Ureter (tissue), 1 donor: ENCODE data around the gene COL17A1. TPM values are rescaled to one million over a fixed set of nuclear protein-coding genes. Genes with fewer than 3 reads are reported as not detected.
A peak's percentile ranks its signal among the peaks of the same experiment; 100 is the strongest.

Source experiments
- DNase-seq: peaks from one replicate; pipeline ENCODE4 v3.0.0-alpha.2; 2020; ENCODE audit warnings: low spot score
- total RNA-seq: library from RNA; stranded (reverse); gene quantifications from one replicate; pipeline ENCODE4 v1.2.4, GENCODE V29; 2023
- donor health status: DM: yes; HTN: yes; CAD: no.

COL17A1 gene
- 18.5 TPM for total RNA-seq

GRCh38 chr10:104085801-104086400, at the start of gene COL17A1:
COL17A1 (minus strand) TSS chr10:104085880; CDS start chr10:104080673, 5,207 bp downstream.
- DNase-seq: no peak

- no peak for DNase-seq
Observed at GRCh38 chr10:104130041-104130440, 44.4 kb upstream of the COL17A1 start.

DNA sequence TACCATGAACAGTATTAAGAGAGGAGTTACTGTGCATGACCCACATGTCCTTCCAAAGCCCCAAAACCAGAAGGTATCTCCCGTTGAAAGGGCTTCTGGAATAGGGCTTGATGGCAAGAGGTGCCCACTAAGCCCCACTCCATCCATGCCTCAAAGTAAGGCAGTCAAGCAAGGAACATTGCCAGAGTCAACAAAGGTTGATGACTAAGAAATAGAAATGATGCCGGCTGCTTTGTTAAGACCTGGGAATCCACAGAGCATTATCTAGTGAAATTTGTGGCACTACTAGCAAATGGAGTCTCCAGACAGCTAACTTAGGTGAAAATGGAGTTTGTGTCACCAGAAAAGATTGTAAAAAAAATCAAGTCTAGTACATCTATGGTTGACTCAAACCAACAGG, 42.5 kb upstream of the COL17A1 start:
- DNase-seq: no peak

DNA sequence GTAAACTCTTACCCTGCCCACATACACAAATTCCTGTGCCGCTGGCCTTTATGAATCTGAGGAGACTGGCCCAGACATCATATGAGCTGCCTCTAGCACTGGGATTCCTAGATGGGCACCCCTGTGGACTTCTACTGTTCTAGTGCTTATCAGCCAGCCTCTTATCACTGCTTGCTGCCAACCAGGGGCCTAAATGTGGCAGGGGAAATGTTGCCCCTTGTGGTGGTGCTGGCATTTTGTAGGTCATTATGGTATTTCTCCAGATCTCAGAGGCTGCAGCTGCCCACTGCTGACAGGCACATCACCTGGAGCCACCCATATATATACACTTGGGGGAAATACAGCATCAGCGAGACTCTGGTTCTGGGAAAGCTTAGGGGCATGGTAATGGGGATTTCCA, 41.7 kb upstream of the COL17A1 start:
- DNase-seq: no peak

GRCh38 chr10:104123397-104123796, 37.7 kb upstream of the COL17A1 start:
- DNase-seq: no peak

- no peak for DNase-seq
Observed at GRCh38 chr10:104122225-104123107, 36.8 kb upstream of the COL17A1 start.

DNA sequence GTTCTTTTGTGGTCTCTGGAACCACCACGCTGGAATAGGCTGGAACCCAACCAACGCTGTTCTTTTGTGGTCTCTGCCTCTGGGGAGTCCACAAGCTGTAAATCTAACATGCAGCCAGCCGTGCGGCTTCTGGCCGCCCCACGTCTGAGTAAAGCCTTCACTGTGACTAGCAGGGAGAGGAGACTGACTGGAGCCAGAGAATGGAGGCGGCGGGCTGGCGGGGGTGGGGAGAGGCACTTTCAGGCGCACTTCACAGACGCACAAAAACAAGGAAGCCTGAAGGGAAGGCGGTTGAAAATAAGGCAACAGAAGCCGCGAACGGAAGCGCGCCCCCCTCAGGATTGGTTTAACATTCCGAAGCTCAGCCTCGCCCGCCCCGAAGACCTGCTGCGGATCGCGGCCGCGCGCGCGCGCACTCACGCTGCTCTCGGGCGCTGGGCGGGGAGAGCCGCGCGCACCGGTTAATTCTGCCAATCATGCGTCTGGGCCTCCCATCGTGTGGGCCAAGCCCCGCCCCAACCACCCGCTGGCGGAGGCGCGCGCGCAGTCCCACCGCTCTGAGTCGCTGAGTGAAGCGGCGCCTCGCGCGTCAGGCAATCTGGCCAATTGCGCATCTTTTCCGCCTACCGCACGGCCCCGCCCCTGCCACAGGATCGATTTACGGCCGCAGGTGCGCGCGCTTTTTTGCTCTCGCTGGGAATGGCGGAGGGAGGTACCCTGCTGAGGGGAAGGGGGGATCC, 36.0 kb upstream of the COL17A1 start, which contains the start of gene SFR1:
SFR1 (plus strand) TSS at position 687 of the 740 bp plus-strand sequence; CDS start at position 700, 13 bp downstream.
- DNase-seq: peak; percentile 99

DNA sequence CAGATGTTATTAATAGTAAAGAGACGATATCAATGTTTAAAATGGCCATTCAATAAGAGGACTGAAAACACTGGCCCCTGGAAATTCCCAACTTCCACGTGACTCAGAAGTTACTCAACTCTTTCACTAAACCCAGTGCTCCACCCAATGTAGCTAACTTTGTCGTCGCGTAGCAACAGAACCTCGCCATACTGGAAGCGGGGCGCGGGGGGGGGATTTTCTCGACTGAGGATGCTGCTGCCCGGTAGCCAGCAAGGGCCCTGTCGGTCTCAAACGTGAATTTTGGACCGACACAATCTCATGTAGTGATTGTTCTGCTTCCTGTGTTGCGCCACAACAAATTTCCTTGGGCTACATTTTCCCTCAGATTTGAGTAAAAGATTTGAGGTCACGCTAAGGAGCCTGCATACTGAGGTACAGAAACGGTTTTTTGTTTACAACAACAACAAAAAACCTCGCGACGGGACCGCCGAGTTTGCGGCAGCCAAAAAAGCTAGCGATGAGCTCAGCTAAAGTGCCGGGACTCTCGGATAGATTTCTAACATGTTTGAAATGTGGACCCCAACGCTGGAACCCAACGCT, 35.3 kb upstream of the COL17A1 start:
- DNase-seq: peak; percentile 92

DNA sequence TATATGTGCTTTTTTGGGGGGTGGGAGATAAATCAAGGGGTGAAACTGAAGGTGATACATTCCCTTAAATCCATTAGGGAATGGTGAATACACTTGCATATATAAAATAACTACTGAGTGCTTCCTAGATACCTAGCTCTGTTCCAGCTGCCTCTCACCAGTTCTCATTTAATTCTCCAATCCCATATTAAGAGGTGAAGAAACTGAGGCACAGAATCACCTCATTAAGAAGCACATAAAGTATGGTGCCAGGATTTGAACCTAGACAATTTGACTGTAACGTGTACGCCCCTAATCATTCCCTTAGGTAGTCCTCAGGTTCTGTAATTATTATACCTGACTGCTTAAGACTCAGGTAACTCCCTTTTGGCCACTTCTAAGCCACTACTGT, 34.8 kb upstream of the COL17A1 start:
- DNase-seq: no peak

DNA sequence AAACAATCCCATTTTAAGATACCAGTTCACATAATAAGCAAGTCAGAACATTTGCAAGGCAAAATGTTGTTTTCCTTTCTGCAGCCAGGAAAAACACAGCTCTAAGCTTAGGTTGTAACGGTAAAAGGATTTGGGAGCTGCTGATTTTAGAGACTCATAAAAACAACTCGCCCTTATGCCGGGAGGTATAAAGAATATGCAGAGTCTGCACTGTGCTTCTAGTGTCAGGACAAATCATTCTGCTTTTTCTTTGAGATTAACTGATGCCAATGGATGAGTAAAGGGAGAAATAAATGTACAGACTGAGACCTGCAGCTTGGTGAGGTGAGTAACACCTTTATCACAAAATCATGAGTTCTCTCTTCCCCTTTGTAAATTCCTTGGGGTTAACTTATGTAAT, 34.3 kb upstream of the COL17A1 start:
- no peak for DNase-seq

GRCh38 chr10:104117839-104118323, 32.2 kb upstream of the COL17A1 start:
- no peak for DNase-seq

DNA sequence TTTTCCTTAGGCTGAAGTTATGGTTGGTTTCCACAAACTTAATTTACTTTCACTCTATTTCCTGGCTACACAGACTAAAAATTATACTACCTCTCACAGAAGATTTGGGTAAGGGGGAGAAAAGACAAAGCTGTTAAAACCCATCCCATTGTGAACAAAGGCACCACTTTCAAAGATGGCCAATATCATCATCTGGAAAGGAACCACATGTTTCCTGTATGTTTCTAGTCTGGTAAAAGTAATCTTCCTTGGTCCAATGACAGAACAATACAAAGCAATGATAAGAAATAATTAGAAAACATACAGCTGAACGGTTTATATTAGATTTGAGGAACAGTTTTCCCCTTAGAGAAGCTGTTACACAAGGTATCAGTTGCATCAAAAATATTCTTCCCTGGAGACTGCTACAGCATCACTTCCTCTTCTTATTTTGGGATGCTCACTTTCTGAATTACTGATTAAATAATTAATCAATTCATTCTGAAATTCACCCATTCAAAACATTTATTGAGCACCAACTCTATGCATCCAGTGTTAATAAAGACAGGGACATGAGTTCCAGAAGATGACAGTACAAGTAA, 27.8 kb upstream of the COL17A1 start:
- no peak for DNase-seq

- DNase-seq: no peak
Observed at GRCh38 chr10:104109908-104110662, 24.4 kb upstream of the COL17A1 start.

GRCh38 chr10:104104926-104105325, 19.2 kb upstream of the COL17A1 start:
- no peak for DNase-seq

- no peak for DNase-seq
Observed at GRCh38 chr10:104104418-104104817, 18.7 kb upstream of the COL17A1 start.

DNA sequence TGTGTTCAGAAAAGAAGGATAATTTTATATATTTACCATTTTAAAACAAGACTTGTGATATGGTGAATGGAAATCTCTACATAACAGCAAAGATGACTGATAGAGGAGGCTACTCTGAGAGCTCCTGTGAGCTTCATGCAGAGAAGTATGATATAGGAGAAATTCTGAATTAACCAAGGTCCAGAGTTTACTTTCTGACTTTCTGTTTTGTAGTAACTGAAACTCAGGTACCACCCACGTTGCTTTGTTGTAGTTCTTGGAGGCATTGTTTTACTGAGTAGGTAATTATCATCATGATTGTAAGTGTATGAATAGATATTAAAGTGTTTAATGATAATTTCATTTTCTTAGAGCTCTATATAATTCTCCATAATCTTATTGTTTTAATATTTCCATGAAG, 18.3 kb upstream of the COL17A1 start:
- no peak for DNase-seq

DNA sequence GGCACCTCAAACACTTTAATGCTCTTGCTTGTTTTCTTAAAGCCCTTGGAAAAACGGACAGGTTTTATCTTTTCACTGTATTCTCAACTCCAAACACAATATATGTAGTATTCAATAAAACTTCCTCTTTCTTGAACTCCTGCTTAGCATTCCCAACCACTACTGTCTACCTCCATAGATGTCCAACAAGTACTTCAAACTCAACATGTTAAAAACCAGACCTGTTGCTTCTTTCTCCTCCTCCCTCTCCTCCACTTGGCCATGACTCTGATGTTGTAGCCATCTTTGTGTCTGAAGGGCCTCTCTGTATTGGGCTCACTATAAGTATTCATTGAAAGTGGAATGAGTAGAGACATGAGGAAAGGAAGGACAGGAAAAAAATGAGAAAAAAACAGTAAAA, 16.2 kb upstream of the COL17A1 start:
- DNase-seq: no peak

DNA sequence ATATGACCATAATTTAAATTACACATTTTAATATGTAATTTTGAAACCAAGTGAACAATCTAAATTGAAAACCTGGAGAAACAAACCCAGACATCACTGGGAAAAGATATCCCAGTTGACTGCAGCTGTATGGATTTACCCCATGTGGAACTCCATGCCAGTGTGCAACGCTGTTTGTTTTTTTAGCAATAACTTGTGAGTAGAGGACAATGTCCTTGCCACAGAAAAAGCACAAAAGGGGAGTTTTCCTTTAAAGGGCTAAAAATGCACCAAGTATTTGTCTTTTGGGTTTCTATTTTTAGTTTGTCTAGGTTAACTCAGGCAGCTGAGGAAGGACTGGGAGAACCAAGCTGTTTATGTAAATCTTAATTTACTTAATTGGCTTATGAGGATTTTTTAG, 15.1 kb upstream of the COL17A1 start:
- DNase-seq: no peak

DNA sequence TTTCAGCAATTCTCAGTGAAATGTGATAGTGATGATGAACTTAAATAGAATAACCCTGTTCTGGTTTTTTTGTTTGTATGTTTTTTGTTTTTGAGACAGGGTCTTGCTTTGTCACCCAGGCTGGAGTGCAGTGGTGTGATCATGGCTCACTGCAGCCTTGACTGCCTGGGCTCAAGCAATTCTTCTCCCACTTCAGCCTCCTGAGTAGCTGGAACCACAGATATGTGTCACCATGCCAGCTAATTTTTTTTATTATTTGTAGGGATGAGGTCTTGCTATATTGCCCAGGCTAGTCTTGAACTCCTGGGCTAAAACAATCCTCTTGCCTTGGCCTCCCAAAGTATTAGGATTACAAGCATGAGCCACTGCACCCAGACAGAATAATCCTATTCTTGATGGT, 14.3 kb upstream of the COL17A1 start:
- DNase-seq: no peak

- no peak for DNase-seq
Observed at GRCh38 chr10:104099269-104099668, 13.6 kb upstream of the COL17A1 start.
